ENCODE measurements around the gene KCNQ1.

The KCNQ1 gene

DNA sequence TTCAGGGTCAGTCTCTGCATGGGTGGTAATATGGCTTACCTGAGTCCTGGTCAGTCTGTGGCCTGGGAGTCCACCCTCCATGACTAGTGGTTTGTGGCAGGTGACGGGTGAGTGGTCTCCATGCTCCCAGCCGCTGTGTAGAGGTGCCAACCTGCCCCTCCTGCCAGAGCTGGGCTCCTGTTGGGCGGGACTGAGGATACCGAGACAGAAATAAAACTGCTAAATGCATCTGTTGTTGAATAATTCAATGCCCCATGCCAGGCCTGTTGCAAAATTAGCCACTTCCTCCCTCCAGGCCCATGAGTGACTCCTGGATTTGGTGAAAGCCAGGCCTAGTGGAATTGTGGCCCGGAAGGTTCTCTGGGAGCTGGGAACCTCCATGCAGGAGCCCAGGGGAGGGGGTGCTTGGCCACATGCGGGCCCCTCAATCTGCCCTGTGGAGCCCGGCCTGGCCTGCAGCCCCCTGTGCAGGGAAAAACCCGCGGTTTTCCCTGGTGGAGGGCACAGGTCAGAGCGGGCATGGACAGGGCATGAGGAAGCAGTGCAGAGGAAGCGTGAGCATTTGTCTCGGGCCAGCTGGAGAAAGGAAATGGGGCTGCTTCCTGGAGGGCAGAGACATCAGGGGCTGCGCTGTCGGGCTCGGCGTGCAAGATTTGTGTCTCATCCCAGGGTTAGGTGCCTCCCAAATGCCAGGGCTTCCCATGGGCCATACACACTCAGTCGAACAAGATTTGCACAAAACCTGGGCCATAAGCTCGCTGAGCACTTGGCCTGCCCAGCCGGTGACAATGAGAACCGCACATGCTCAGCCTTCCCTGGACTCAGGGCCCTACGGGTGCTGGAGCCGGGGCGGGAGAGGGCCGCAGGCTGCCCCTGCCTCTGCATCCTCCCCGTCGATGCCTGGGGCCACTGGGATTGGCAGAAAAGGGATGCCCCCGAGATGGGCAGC lies 66.9 kb downstream of the KCNQ1 start:
- DNase-seq (ENCODE audit: low spot score) = peak; percentile 1

GRCh38 chr11:2512431-2513407 lies 67.9 kb downstream of the KCNQ1 start:
- DNase-seq (ENCODE audit: low spot score) = peak; percentile 4

DNA sequence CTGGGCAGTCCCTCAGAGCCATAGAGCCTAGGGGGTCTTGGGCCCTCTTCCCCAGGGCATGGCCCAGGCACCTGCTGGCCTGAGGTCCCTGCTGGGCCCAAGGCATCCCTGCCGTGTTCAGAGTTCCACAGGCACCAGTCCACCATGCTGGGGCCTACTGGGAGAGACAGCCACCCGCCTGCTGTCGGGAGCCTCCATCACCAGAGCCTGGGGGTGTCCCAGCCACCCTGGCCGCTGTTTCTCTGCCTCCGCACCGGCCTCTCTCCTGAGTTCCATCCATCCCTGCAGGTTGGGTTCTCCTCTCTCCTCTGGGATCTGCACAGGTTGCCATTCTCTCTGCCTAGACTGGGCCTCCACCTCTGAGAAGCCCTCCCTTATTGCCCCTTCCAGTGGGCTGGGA lies 68.6 kb downstream of the KCNQ1 start:
- DNase-seq (ENCODE audit: low spot score) = peak; percentile 1

DNA sequence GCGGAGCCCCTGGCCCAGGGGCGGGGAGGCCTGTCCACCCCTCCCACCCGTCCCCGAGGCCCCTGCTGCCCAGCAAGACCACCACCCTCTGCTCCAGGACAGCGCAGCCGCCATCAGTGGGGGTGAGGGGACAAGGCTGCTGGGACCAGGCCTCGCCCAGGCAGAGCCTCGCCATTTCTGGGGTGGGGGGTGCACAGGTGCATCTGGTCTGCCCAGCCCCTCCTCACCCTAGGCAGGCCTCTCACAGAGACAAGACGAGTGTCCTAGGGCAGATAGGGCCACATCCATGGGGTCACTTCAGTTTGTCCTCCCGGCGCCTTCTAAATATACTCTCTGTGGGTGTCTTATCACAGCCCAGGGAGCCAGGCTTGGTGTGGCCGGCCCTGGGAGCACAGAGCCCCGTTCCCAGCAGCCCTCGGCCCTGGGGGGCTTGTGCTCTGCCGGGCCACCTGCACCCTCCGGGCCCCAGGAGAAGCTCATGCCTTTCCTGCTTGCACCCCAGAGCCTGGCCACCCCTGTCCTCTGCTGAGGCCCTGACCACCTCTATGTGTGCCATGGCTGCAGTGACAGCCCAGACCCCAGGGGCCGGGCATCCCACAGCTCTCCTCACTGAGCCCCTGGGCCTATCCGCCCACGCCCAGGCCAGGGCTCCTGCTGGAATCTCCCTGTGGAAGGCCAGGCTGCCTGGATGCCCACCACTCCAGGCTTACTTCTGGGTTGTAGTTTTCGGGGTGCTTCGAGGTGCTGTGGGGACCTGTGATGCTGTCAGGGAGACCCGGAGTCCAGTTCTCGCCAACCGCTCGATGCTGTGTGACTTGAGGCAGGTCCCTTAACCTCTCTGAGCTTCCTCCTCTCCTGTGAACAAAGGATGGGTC lies 70.8 kb downstream of the KCNQ1 start:
- peak; percentile 1 for DNase-seq (ENCODE audit: low spot score)

- DNase-seq (ENCODE audit: low spot score) = no peak
Observed at GRCh38 chr11:2516276-2517015, 71.6 kb downstream of the KCNQ1 start.

DNA sequence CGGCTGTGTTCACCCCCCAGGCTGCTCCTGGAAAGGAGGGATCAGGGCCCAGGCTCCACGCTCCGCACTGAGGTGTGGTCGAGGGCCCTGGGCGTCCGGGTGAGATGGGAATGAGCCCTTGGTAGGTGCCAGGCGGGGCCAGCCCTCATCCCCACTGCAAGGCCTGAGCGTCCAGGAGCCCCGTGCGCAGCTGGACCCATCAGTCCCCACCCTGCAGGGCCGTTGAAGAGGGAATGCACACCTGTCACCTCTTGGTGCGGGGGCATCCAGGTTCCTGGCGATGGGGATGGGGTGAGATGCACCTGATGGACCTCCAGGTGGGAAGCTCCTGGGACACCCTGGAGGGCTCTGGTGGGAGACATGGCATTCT lies 72.2 kb downstream of the KCNQ1 start:
- no peak for DNase-seq (ENCODE audit: low spot score)

- no peak for DNase-seq (ENCODE audit: low spot score)
Observed at GRCh38 chr11:2517386-2518064, 72.7 kb downstream of the KCNQ1 start.

DNA sequence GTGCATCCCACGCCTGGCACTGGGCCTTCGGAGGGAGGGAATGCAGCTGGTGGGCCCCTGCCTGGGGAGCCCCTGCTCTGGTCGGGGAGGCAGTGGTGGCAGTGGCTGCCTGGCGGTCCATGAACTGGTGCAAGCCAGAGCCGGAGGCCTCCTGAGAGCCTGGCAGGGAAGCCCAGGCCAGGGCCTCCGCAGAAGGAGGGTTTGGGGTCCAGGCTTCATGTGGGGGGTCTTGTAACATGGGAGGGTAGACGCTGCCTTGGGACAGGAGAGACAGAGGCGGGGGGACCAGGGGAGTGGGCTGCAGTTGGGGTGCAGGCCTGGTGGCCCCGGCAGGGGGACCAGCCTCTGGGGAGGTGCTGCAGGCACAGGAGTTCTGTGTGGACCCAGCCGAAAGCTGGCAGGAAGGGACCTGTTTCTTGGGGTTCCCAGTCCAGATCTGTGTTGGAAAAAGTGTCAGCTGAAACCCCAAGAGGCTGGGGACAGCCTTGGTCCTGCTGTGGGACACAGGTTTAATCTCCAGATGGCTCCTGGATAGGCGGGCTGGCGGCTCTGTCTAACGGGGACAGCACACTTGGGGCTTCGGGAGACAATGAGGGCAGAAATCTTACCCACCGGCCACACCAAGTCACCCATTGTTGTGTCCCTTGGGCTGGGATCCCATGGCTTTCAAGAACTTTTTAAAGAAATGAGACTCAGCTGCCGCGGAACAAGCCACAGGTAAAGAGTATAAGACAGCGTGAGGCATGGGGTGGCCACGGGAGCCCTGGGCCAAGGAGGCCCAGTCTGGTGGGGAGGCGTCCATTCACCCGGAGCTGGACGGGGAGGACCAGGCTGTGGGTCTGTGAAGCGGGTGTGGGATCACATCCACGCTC lies 73.5 kb downstream of the KCNQ1 start:
- no peak for DNase-seq (ENCODE audit: low spot score)

DNA sequence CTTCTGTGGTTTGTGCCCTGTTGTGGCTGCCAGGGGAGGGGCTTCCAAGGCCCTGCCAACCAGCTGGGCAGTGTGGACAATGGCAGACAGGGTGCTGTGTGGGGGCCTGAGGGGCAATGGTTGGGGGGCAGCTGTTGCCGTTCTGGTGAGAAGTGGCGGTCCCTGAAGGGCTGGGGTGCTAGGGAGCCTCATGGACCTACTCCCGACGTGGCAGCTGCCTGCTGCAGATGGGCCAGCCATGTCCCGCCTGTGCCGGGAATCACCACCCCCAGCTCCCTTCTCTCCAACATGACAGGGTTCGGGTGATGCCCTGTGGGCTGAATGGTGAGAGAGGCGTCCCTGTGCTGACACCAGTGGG lies 74.2 kb downstream of the KCNQ1 start:
- no peak for DNase-seq (ENCODE audit: low spot score)

GRCh38 chr11:2519517-2519861 lies 74.7 kb downstream of the KCNQ1 start:
- no peak for DNase-seq (ENCODE audit: low spot score)

DNA sequence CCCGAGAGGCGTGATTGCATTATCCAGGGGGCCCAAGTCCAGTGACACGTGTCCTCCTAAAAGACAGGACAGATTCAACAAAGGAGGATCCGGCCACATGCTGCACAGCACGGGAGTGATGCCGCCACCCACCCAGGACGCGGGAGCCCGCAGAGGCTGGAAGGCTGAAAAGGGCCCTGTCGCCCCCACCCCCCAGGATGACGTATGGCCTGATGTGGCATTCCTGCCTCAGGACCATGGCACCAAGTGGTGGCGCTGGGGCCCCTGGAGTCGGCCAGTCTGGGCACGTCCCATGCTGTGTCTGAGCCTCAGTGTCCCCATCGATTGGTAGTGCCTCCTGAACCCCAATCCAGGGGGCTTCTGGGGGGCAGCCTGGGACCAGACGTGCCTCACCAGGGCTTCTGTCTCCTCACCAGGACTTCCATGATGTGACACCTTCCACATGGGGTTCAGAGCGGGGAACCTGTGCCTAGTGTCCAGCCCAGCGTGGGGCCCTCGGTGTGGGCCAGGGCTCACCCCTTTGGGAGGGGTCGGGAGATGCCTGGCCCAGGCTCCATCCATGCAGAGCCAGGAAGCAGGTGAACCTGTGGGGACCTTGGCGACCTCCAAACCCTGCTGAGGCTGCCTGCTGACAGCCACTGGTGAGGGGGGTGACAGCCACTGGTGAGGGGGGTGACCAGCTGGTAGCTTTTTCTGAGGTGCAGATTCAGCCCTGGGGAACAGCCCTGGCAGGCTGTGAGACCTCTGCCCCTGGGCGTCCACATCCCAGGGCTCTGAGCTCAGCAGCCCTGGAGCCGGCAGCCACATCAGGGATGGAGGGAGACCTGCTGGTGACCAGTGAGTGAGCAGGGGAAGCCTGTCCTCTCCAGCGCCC lies 75.3 kb downstream of the KCNQ1 start:
- DNase-seq (ENCODE audit: low spot score) = no peak

DNA sequence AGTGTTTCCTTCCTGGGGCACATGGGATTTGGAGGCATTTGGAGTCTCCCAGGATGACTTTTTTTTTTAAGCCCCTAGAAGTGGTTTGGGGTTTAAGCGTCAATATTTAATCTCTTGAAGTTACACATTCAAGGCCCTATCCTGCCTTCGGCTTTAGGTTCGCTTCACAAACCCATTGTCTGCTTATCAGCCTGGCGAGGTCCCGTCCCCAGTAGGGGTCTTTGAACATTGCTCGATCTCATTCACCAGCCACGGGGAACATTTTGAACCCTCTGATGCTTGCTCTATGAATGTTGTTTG lies 75.9 kb downstream of the KCNQ1 start:
- no peak for DNase-seq (ENCODE audit: low spot score)

DNA sequence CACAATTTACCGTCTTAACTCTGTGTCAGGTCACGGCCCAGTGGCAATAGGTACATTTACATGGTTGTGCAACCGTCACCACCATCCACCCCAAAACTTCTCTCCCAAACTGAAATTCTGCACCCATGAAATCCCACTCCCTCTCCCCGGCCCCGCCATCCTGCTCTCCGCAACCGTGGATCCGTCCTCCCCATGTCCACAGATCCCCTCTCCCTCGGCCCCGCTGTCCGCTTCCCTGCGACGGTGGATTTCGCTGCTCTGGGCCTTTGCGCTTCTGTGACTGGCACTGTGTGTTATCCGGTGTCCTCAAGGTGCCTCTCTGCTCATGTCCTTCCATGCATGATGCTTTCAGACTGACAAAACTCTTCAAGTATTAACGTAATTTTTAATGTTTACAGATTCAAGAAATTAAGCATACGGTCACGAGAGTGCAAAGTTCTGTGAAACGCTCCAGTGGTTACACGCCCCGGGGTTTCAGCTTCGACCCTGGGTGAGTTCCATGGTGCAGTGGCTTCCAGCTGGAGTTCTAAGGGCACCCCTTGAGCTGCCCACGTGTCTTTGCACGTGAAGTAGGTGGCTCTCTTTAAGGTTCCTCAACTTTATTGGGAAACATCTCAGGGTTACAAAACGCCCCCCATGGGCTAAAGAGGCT lies 76.4 kb downstream of the KCNQ1 start:
- no peak for DNase-seq (ENCODE audit: low spot score)

- no peak for DNase-seq (ENCODE audit: low spot score)
Observed at GRCh38 chr11:2521733-2522630, 77.2 kb downstream of the KCNQ1 start.

DNA sequence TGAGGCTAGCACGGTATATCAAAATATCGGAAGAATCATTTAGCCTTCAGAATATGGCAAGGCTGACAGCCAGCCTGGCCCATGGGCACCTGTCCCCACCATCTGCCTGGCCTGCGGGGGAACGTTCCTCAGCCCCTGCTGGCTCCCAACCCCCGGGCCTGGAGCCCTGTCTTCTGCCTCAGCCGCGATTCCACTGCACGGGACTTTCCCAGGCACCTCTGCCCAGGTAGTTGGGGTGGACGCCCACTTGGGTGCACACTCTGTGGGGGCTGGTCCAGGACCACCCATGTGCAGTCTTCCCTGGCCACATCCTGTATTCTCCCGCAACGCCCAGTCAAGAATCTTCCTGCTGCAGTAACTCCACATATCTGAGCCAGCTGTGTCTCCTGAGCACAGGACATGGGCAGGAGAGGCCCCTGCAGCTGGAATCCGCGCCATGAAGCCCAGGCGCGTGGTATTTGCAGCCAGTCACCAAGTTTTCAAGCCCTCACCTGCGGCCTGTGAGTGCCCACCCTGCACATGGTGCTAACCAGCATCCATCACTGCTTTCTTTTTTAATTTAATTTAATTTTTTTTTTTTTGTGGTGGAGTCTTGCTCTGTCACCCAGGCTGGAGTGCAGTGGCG lies 77.9 kb downstream of the KCNQ1 start:
- DNase-seq (ENCODE audit: low spot score) = no peak

DNA sequence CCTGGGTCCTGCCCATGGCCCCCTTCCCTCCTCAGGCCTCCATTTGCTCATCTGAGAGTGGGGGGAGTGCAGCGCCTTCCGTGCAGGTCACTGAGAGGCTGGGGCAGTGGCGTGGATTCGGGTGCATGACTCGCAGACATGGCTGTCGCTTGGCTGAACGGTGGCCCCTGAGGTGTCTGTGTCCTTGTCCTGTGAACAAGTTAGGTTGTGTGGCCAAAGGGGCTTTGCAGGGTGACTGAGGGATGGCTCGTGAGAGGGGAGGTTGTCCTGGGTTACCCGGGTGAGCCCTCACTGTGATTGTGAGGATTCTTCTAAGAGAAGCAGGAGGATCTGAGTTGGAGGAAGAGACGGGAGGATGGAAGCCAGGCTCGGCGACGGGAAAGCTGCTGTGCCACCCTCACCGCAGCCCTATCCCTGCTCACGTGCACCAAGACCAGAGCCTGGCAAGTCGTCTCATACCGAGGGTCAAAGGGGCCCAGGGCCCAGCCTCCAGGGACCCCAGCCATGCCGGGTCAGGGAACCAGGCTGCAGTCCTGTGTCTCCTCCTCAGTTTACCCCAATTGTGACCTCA lies 79.1 kb downstream of the KCNQ1 start:
- no peak for DNase-seq (ENCODE audit: low spot score)
